Epidermal melanocyte (primary cell): ENCODE results near the gene RAB34.

Experiments used
- DNase-seq: peaks from one replicate; pipeline ENCODE4 v3.0.0; 2011; ENCODE audit warnings: low spot score; ENCODE audit not compliant: insufficient read length

The RAB34 gene

DNA sequence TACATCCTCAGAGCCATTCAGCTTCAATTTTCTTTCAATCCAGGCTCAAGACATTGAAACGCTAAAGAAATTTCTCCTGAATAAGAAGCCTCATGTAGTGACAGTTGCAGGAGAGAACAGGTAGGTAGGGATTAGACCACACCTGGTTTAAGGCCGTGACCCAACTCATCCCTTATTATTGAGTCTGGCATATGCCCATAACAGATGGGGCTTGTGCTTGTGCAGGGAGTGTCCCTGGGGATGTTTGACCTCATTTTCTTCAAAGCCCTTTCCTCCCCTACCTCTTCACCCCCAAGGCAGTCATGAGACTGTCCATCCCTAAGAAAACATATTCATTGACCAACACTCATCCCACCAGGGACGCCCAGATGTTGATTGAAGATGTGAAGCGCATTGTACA, 31.4 kb downstream of the RAB34 start:
- DNase-seq, result no peak

DNA sequence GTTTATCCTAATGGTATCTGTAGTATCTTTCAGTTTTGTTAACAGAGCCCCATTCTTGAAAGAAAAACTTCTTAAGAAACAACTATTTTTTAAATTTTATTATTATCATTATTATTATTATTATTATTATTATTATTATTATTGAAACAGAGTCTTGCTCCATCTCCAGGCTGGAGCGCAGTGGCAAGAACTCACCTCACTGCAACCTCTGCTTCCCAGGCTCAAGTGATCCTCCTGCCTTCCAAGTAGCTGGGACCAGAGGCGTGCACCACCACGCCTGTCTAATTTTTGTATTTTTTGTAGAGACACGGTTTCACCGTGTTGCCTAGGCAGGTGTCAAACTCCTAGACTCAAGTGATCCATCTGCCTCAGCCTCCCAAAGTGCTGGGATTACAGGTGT, 32.3 kb downstream of the RAB34 start:
- DNase-seq, result no peak

DNA sequence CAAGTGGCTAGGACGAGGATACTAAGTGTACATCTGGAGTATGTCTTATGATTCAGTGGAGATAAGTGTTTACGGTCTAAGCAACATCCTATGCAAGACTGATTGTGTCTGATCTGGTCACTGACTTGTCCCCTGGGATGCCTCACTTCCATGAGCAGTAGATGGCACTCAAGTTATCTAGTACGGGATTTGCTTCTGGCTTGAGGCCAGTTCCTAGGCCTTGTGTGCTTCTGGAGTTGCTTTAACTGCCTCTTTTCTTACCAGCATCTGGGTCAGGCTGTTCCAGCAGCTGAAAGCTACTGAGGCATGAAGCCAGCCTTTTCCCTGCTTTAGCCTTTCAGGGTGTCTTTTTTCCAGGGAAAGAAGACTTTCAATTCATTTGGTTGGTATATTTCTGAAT, 32.7 kb downstream of the RAB34 start:
- DNase-seq, result no peak

DNA sequence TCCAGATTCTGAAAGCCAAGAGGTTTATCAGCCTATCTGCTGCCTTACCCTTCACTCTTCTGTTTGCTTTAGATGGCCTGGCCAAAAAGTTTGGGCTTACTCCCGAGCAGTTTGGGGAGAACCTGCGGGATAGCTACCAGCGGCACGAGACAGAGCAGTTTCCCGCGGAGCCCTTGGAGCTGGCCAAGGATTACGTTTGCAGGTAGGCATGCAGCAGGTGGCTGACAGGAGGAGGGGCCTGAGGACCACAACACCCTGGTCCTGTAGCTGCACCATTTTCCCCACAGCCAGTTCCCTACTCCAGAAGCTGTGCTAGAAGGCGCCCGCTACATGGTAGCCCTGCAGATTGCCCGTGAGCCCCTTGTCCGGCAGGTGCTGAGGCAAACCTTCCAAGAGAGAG, 35.0 kb downstream of the RAB34 start:
- no peak for DNase-seq

DNA sequence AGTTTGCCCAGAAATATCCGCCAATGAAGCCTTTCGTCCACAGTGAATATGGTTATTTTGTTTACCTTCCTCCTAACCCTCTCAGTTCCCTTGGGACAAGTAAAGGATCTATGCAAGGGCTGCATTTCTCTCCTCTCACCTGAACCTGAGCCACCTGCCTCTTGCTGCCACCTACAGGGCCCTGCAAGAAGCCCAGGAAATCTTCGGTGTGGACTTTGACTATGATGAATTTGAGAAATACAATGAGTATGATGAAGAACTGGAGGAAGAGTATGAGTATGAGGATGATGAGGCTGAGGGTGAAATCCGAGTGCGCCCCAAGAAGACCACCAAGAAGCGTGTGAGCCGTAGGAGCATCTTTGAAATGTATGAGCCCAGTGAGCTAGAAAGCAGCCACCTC, 41.7 kb downstream of the RAB34 start:
- no peak for DNase-seq

DNA sequence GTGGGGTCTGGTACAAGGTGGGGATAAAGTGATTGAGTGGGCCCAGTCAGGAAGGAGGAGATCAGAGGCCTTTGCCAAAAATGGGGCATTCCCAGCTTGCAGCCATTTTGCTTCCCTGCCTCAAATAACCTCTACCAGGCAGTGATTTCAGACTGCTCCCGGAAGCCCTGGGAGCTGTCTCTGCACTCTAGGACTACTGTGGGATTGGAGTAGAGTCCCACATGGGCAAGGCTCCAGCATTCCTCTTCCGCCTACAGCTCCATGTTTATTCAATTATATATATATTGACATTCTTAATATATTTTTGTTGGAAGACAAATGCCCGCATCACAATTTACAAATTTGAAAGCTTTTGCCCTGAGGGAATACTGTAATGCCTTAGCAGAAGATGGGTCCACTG, 42.2 kb downstream of the RAB34 start:
- DNase-seq, result no peak

DNA sequence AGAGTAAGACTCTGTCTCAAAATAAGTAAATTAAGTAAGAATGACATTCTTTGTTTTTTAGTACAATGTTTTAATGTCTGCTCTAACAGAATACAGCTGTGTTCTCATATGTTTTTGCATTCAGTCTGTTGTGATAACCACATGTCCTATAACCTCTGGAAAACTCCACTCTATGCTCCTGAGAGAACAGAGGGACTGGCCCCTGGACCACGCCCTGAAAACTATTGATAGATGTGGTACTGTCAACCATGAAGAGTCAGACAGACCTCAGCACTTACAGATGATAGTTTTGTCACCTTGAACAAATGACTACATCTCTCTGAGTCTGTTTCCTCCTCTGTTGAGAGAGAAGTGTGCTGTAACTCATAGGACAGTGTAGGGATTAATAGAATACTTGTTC, 47.8 kb downstream of the RAB34 start:
- no peak for DNase-seq

DNA sequence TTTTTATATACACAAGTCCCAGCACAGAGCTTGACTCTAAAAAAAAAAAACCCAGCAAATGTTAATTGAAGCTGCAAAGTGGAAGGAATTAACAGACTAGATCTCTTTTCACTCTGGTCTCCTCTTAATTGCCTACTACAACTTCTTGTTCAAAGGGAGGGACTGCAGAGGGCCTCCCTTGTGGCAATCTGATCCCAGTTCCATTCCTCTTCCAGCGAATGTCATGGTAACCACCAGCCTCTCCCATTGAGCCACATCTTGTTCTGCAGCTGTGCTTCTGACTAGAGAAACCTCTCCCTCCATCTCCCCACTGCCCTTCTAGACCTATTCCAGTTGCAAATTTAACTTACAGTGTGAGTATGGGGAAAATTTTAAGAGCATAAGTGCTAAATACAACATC, 49.8 kb downstream of the RAB34 start:
- DNase-seq, result no peak

DNA sequence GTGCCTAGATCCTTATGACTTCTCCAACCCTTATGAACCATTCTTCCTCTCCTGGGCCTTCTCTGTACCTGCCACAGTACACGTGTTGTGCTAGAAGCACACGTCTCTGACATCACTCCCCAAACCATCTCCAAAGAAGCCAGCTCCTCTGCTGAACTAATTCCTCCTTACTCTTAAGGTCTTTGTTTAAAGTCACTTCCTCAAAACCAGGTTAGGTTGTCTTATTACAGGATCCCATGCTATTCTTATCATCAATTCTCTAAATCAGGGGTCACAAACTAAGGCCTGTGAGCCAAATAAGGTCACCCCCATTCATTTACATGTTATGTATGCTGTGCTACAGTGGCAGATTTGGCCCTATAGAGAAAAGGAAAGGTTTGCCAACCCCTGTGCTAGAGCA, 51.7 kb downstream of the RAB34 start:
- DNase-seq, result no peak
